Right lobe of liver (tissue), 4 donors: ENCODE results near the gene KRTAP12-4.

Experiments
- CTCF ChIP-seq, 4 donors: fragments of 200-600 bp in 3 of 4; fragments of 450-650 bp in 1 of 4; IDR thresholded peaks; one replicate each; pipeline versions ENCODE4 v1.5.1 to v1.8.0; 2016 to 2022; ENCODE audit warnings: antibody characterized with exemption in 4 of 4, mild to moderate bottlenecking in 2 of 4
- POLR2A ChIP-seq: fragments of 450-650 bp; IDR thresholded peaks from one replicate; pipeline ENCODE4 v1.6.1; 2017; ENCODE audit warnings: antibody characterized with exemption, mild to moderate bottlenecking
- donor health status: DM: no; HTN: no; CAD: no.
- donor health status: DM: no; HTN: no; CAD: no.
- donor health status: DM: no; HTN: yes; CAD: no.

DNA sequence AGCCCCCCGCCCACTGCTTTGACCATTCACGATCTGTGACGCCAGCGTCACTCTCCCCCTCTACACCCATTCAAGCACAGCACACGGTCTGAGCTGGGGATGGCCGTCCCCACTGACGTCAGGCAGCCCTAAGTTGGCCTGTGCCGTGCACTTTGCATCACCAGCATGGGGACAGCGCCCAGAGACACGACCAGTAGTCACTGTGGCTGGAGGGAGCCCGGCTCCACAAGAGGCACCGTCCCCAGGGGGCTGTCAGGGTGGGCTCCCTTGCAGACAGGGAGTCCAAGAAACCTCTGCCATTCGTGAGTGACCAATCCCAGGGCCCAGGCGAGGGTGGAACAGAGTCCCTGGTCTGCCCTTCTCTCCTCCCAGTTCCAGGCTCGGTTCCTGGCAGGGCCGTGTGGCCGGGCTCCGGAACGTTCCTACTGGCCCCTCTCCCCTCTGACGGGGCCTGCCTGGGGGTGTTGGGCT is 40.3 kb downstream of the KRTAP12-4 start:
- TF ChIP-seq CTCF (IDR thresholded peaks at IDR 0.05) (no peak), POLR2A (no peak)
